Kidney (tissue), 14 donors: ENCODE data around the gene APBB3. TPM values are rescaled to one million over a fixed set of nuclear protein-coding genes. Genes with fewer than 3 reads are reported as not detected.

ENCODE experiments used
- DNase-seq, 5 donors: peaks; one replicate each; pipeline ENCODE4 v3.0.0-alpha.2; 2013 to 2020
- FAIRE-seq: peaks from 2 replicates; lab custom pipeline; 2012; peaks lifted over from hg19 to GRCh38; lab: Jason Lieb, UNC
- H3K27ac ChIP-seq, 2 donors: one replicate each; pipeline ENCODE4 v1.7.0; 2013; ENCODE audit warnings: low read depth in 2 of 2, low read length in 2 of 2, inconsistent platforms in 1 of 2
- H3K27me3 ChIP-seq: one replicate; pipeline ENCODE4 v1.7.1; 2013; ENCODE audit warnings: low read length, inconsistent platforms; ENCODE audit not compliant: control insufficient read depth, insufficient read depth
- H3K36me3 ChIP-seq, 3 donors: one replicate each; pipeline versions ENCODE4 v1.7.0 to v1.7.1; 2013; ENCODE audit warnings: low read length in 3 of 3, control low read depth in 1 of 3, inconsistent platforms in 1 of 3; ENCODE audit not compliant: insufficient read depth in 3 of 3, control insufficient read depth in 2 of 3
- H3K4me1 ChIP-seq, 3 donors: one replicate each; pipeline versions ENCODE4 v1.7.0 to v1.7.1; 2013; ENCODE audit warnings: low read length in 3 of 3, inconsistent platforms in 1 of 3, low read depth in 1 of 3; ENCODE audit not compliant: control insufficient read depth in 2 of 3, insufficient read depth in 2 of 3
- H3K4me3 ChIP-seq, 3 donors: one replicate each; pipeline versions ENCODE4 v1.7.0 to v1.8.1; 2013; ENCODE audit warnings: low read length in 3 of 3, control low read depth in 1 of 3, inconsistent platforms in 1 of 3
- H3K9ac ChIP-seq, 3 donors: one replicate each; pipeline versions ENCODE4 v1.7.0 to v1.7.1; 2013; ENCODE audit warnings: low read length in 3 of 3, control low read depth in 1 of 3, inconsistent platforms in 1 of 3
- H3K9me3 ChIP-seq, 3 donors: one replicate each; pipeline versions ENCODE4 v1.7.0 to v1.7.1; 2013; ENCODE audit warnings: low read length in 3 of 3, control low read depth in 1 of 3, inconsistent platforms in 1 of 3; ENCODE audit not compliant: control insufficient read depth in 2 of 3, insufficient read depth in 1 of 3
- intact Hi-C: fragments of 100-400 bp; cut with DNase I; formaldehyde crosslinking; loops from one replicate; pipeline ENCODE4 v1.11.1; 2022
- polyA plus RNA-seq: library from polyadenylated mRNA; stranded (reverse); fragments of 350-450 nt; fragmentation: Illumina TruSeq; extraction: RNeasy Lipid Tissue Mini Kit (QIAGEN cat#74804); gene quantifications from one replicate; pipeline ENCODE4 v1.2.3, GENCODE V29; 2014; ENCODE audit warnings: low read depth, low replicate concordance; ENCODE audit not compliant: insufficient read depth
- total RNA-seq: library from RNA; stranded (reverse); fragmentation: NEBNext Ultra II Directional; extraction: Animal tissue kit (Norgen Biotek cat#: 25700); gene quantifications from one replicate; pipeline ENCODE4 v1.2.1, GENCODE V29; 2021
- TF ChIP-seq, protein P1 (sequence below): IDR thresholded peaks from 3 replicates; pipeline ENCODE4 v1.5.1; 2012; ENCODE audit warnings: mild to moderate bottlenecking, moderate library complexity, borderline replicate concordance; ENCODE audit not compliant: insufficient read depth; ENCODE audit errors: extremely low read depth
- donor health status: control.
- donor health status: control.
- donor health status: control.
- donor health status: control.
- donor health status: control.
- donor health status: DM: yes; HTN: yes; CAD: no.
- donor health status: Normal renal cell carcinoma (clear cell type).

Gene APBB3
- total and polyA plus RNA-seq, 2 donors from 2014 or later: 19.6 to 33.9 TPM

DNA sequence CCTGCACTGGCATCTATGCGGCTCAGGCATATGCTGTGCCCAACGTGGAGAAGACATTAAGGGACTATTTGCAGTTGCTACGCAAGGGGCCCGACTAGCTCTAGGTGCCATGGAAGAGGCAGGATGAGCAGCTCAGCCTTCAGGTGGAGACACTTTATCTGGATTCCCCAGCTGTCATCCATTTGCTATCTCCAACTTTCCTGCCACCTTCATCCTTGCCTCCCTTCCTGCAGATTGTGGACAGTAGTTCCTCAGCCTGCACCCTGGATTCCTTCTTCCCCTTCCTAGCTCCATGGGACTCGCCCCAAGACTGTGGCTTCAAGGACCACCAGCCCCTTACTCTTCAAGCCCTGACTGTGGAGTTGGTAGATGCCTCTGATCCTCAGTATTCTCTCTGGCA is 2.3 kb upstream of the APBB3 start:
- Histone ChIP-seq H3K9me3 (no peaks in the 10 kb centered on the region), H3K4me3 (no peak overlapping the region), H3K36me3 (peaks cover 0 to 19% (median 13%) of the 10 kb centered on the region in 3 donors), H3K27me3 (no peaks in the 10 kb centered on the region), H3K9ac (no peak overlapping the region), H3K4me1 (peaks cover 0 to 34% (median 17%) of the 10 kb centered on the region in 3 donors), H3K27ac (no peak overlapping the region)
- intact Hi-C loops: no loop called here
- FAIRE-seq (no peak), DNase-seq (peak in 1 of 5 donors; percentile 41)
- TF ChIP-seq, protein P1, sequence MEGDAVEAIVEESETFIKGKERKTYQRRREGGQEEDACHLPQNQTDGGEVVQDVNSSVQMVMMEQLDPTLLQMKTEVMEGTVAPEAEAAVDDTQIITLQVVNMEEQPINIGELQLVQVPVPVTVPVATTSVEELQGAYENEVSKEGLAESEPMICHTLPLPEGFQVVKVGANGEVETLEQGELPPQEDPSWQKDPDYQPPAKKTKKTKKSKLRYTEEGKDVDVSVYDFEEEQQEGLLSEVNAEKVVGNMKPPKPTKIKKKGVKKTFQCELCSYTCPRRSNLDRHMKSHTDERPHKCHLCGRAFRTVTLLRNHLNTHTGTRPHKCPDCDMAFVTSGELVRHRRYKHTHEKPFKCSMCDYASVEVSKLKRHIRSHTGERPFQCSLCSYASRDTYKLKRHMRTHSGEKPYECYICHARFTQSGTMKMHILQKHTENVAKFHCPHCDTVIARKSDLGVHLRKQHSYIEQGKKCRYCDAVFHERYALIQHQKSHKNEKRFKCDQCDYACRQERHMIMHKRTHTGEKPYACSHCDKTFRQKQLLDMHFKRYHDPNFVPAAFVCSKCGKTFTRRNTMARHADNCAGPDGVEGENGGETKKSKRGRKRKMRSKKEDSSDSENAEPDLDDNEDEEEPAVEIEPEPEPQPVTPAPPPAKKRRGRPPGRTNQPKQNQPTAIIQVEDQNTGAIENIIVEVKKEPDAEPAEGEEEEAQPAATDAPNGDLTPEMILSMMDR: no peak

DNA sequence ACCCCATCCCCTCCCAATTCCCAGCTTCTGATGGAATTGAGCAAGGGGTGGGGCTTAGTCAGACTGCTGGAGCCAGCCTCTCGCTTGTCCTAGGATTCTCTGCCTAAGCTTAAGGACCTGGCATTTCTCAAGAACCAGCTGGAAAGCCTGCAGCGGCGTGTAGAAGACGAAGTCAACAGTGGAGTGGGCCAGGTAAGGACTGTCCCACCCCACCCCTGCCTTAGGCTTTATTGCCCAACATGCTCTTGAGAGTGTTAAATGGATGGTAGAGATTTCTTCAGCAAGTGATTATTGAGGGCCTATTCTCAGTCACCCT is 1.3 kb upstream of the APBB3 start:
- DNase-seq: peak in 1 of 5 donors; percentile 41
- H3K4me3 ChIP-seq: peak overlapping the region in 2 of 3 donors; percentile 92 to 96
- peak overlapping the region in 1 of 2 donors; percentile 78 for H3K27ac ChIP-seq
- peaks cover 0 to 34% (median 17%) of the 10 kb centered on the region in 3 donors for H3K4me1 ChIP-seq
- intact Hi-C loops: no loop called here
- peaks cover 0 to 19% (median 13%) of the 10 kb centered on the region in 3 donors for H3K36me3 ChIP-seq
- TF ChIP-seq, protein P1: no peak
- FAIRE-seq: no peak
- H3K27me3 ChIP-seq: no peaks in the 10 kb centered on the region
- peak overlapping the region in 1 of 3 donors; percentile 84 for H3K9ac ChIP-seq
- H3K9me3 ChIP-seq: no peaks in the 10 kb centered on the region

DNA sequence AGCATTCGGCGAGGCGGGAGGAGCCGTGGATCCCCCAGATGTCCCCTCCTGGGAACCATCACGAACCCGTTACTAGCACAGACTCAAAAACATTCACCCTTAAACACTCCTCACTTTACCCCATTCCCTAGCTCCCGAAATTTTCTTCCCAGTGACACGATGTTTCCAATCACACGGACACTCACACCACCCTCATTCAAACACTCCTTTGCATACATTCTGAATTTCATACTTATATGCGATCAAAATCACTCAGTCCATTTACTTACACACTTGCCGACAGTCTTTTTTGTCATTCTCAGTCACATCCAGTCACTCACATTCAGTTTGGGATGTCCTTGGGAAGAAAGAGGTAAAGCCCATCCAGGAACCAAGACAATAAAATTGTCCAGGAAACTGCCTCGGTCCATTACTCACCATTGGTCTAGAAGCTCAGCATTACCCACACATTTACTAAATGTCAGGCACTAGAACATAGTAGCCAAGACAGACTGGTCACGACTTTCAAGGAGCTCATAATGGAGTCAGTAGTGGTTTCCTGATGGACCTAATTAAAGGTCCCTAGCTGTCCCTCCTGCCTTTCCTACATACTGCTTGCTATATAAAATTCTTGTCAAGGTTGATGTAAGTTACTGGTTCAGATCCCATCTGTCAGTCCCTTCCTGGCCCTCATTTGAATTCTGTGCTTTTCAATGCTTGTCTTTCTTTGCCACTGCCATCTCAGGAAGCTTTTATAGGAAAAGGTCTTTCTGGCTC is 804 bp upstream of the APBB3 start:
- peak in 2 of 5 donors; percentile 16 to 19 for DNase-seq
- FAIRE-seq: no peak
- Histone ChIP-seq H3K9ac (peak overlapping the region; percentile 84 to 95 (median 88)), H3K9me3 (no peaks in the 10 kb centered on the region), H3K27ac (peak overlapping the region; percentile 78 to 98), H3K4me1 (peaks cover 0 to 34% (median 17%) of the 10 kb centered on the region in 3 donors), H3K4me3 (peak overlapping the region; percentile 92 to 96 (median 95)), H3K27me3 (no peaks in the 10 kb centered on the region), H3K36me3 (peaks cover 0 to 19% (median 13%) of the 10 kb centered on the region in 3 donors)
- TF ChIP-seq, protein P1: no peak
- intact Hi-C loops: no loop called here
